CD4-positive, alpha-beta T cell treated with Interleukin-4 for 4 hours (primary cell): ENCODE measurements around the gene RRP8.

Source experiments
- DNase-seq: peaks from one replicate; pipeline ENCODE4 v3.0.0-alpha.2; 2020

Gene RRP8

DNA sequence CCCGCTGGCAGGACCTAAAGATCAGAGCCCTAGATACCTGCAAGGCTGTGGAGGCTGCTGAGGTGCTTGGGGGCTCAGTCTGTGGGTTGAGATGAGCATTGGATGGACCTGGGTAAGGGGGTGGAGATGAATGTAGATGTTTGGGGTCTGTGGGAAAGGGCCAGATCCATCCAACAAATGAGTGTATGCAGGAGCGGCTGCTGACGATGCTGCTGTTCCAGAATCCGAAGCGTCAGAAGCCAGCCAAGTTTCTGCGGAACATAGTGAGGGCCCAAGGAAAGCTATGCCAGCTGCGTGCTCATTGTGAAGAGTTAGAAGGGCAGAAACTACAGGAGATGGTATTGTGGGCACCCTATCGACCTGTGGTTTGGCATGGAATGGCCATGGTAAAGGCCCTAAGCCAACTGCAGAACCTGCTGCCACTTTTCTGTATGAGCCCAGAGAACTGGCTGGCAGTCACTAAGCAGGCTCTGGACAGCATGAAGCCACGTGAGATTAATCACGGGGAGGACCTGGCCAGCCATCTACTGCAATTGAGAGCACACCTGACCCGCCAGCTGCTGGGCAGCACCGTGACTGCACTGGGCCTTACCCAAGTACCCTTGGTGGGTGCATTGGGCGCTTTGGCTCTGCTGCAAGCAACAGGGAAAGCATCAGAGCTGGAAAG, 36.6 kb downstream of the RRP8 start:
- no peak for DNase-seq

DNA sequence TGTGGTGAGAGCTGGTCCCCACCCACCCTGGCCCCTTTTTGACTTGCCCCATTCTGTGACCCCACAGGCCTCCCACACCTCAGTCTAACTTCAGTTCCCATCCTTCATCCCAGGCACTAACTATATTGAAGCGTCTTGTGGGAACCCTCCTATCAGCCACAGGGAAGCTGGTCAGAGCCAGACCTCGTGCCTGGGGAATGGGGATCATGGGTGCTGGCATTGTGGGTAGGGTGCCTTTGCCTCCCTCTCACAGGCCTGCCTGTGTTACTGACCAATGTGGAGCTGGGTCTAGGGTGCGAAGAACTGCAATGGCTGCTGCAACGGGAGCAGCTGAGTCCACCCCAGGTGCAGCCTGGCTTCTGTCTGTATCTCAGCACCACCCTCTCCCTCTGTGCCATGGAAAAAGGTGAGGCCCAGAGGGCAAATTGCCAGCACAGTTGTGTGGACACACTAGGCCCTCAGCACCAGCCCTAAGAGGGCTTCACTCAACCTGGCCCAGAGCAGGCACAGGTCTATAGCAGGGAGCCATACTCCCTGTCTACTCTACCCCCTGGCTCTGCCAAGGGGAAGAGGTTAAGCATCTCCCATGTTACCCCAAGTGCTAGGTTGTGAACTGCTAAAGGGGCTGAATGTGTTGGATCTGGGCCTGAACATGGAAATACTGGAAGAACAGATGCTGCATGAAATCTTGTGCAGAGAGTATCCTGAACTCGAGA, 37.3 kb downstream of the RRP8 start:
- no peak for DNase-seq

DNA sequence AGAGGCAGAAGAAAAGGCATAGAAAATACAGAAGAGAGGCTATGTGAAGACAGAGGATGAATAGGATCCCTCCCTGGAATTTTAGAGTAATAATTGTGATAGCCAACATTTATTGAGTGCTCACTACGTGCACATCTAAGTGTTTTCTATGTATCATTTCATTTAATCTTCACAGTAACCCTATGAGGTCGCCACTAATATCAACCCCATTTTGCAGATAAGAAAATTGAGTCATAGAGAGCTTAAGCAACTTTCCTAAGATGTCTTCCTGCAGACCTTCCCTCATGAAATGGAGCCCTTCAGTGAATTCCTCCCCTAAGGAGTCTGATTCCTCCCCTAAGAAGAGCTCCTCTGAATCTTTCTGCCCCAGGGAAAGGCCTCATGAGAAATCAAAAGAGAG, 38.1 kb downstream of the RRP8 start:
- no peak for DNase-seq

DNA sequence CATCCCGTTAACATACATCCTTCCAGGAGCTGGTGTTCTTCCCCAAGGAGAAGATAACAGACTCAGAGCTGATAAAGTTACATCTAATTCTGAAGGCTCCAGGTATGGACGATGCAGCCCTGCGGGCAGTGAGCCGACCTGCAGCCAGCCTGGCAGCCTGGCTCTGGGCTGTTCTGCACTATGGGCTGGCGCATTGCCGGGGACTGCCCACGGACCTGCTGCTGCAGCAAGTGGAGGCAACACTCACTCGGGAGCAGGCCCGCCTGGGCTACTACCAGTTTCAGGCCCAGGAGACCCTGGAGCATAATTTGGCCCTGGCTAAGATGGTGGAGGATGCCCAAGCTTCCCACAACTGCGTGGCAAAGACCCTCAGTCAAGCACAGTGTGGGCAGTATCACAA, 39.7 kb downstream of the RRP8 start:
- DNase-seq = no peak

DNA sequence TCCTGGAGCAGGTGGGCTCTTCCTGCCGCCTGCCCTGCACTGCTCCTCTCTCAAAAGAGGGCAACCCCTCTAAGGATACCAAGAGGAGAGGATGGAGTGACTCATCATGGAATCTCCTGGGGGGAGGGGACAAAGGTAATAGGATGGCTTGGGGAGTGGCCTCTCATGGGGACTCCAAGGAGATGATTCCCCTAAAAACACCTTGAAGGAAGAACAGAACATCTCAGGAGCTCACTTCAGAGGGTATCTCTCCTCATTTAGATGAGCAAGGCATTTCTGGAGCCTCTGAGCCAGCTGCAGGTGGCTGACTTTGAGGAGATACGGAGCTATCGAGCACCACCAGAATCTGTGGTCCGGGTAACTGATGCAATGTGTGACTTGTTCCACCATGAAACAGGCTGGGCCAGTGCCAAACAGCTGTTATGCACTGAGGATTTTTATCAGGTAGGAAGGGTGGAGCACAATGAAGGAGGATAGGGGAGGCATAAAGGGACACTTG, 40.2 kb downstream of the RRP8 start:
- DNase-seq = no peak

DNA sequence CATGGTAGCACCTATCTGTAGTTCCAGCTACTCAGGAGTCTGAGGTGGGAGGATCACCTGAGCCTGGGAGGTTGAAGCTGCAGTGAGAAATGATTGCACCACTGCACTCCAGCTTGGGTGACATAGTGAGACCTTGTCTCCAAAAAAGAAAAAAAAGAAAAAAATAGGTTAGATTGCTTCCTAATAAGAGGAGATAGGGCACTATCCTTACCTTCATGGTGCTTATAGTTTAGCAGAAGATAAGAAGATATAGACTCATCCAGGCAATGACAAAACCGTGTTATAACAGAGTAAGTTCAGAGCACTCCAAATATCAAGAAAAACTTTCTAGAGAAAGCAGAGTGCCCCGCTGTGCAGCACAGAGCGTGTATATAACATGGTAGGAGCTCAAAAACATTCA, 42.1 kb downstream of the RRP8 start:
- no peak for DNase-seq

DNA sequence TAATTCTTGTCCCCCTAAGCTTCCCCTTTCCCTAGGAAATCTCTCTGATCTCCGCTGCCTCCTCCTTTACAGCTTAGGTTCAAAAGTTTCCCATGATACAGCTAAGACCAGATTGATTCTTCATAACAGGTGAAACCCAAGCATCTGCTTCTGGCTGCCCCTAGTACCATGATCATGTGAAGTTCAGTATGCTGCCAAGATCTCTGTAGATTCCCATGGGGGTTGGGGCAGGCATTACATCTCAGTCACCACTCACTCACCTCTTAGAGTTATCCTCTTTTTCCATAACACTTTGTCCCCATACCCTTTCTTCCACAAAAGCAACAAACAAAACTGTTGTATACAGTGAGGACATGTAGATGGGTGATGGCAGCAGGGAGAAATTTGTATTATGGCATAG, 44.0 kb downstream of the RRP8 start:
- DNase-seq = no peak

DNA sequence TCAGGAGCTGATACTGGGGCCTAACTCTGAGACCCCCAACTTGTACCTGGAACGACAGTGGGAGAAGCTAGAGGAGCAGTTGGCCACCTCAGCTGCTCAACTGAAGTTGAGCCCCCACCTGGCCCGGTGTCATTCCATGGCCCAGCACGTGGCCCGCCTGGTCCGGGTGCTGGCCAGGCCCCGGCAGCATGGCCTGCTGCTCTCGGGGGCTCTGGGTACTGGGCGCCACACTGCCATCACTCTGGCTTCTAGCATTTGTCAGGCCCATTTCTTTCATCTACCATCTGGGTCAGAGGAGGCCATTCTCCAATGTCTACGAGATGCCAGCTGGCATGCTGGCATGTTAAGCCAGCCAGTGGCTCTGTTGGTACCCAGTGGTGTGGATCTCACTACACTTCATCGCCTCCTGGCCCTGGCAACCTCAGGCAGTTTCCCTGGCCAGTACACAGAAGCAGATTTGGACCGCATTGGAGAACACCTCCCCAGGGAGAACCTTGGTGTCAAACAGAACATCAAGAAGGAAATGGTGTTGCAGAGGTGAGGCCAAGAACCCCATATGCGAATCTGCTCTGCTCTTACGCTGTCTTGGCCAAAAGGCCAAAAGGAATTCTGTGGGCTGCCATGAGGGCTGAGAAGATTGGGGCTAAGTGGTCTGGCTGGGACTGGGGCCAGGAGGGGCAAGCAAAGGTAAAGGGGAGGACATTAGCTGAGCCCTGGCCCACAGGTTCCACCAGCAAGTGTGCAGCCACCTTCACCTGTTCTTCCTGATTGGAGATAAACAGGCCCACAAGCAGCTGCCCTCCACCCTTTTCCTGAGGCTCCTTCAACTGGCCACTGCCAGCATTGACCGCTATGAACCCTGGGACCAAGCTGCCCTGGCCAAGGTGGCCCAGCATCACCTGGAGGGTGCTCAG, 45.4 kb downstream of the RRP8 start:
- DNase-seq = no peak

DNA sequence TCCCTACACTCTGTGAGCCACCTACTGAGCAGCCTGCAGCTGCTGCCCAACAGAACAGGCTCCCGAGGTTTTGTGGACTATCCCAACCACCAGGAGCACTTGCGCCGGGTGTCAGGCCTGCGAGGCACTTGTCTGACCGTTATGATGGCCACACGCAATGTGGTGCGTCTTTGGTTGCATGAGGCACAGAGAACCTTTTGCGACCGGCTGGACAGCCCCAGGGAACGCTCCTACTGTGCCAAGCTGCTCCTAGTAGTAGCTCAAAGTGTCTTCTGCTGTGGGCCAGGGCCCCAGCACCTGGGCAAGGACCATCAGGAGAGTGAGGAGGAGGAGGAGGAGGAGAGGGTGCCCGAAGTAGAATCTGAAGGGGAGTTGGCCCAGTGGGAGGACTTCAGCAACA, 46.4 kb downstream of the RRP8 start:
- DNase-seq = no peak

DNA sequence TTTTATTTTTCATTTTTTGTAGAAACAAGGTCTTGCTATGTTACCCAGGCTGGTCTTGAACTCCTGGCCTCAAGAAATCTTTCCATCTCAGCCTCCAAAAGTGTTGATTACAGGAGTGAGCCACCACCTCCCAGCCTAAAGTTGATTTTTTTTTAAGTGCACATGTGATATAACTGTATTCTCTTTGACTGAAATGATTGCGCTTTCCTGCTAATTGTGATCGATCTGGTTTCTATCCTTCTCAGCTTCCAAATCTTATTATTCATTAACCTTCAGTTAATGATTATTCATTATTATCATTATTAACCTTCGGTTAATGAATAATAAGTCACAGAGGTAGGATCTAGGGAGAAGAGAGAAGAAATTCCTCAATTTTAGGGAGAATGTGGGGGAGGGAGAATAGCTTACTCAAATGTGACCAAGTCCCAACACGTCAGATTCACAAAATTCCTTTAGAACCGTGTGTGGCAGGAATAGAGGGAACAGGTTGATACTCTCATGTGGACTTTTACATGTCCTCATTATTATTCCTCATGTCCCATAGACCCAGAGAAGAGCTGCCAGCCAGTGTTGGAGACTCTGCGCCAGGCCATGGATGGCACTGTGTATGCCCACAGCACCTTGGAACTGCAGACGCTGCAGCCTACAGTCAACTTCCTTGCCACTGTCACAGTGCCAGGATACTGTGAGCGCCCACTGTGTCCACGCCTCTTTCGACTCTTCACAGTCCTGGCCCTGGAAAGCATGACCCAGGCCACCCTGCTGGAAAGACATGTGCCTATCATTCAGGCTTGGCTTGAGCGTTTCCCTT, 47.1 kb downstream of the RRP8 start:
- DNase-seq = no peak

DNA sequence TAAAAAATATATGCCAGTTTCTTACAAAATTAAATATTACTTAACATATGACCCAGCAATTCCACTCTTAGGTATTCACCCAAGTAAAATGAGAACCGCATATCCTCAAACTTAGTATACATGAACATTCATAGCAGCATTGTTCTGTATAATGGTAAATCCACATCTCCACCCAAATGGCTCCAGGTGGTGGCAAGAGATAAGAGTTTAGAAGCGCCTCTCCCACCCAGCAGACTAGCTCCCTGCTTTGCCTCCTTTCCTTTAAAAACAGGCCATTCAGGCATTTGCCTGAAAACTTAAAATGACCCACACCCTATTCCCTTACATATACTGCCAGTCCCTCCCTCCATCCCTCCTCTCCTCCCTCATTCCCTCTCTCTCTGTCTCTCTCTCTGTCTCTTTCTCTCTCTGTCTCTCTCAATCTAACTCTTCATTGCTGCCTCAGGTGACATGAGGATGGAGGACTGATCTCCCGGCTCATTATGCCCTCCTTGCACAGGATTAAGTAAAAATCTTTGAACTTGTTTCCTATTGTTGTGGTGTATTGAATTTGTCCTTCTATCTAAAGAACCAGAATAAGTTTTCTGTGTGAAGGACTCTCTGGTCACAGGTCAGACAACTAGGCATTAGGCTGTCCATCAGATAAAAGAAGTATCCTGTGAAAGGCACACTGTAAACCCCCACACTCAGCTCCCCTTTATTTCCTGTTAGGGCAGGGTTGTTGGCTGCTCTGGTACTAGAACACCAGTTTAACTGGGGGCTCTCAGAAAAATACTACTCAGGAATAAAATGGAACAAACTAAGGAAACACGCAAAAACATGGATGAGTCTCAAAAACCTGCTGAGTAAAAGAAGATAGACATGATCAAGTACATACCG, 48.3 kb downstream of the RRP8 start:
- DNase-seq = no peak

DNA sequence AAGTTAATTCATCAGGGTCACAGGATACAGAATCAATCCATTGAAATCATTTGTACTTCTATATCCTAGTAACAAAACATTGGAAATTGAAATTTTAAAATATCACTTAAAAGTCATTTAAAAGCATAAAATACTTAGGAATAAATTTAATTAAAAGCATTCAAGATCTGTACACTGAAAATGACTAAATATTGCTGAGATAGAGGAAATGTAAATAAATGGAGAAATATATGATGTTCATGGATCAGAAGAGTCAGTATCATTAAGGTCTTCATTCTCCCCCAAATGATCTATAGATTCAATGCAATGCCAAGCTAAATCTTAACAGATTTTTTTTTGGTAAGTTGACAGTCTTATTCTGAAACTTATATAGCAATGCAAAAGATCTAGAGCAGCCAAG, 49.8 kb downstream of the RRP8 start:
- no peak for DNase-seq

DNA sequence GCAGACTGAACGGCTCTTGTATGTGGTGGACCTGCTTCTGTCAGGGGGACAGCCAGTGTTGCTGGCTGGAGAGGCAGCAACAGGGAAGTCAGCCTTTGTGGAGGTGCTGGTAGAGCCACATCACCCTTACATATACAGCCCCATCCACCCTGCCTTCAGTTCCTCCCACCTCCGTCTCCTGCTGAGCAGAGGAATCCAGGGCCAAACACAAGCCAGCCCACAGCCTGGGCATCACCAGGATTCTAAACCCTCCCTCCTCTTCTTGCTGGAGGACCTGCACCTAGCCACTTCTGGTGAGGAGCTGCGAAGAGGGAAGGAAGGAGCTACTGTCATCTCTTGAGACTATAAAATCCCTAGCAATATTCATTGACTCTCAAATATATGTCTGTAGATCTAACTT, 54.8 kb downstream of the RRP8 start:
- no peak for DNase-seq

DNA sequence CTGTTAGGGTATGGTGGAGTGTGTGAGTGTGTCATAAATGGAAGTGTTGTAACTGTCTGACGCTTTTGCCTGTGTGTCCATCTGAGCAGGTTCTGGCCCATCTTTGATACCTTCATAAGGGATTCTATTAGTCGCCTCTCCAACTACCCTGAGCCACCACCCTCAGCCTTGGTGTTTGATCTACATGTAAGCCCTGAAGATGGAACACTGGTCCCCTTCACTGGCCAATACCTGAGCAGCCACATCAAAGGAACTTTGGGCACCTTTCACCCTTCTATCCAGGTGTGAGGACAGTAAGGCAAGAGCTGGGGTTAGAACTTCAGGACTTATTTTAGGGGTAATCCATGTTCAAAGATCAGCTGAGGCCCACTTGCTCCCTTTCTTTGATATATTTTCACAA, 55.3 kb downstream of the RRP8 start:
- no peak for DNase-seq

DNA sequence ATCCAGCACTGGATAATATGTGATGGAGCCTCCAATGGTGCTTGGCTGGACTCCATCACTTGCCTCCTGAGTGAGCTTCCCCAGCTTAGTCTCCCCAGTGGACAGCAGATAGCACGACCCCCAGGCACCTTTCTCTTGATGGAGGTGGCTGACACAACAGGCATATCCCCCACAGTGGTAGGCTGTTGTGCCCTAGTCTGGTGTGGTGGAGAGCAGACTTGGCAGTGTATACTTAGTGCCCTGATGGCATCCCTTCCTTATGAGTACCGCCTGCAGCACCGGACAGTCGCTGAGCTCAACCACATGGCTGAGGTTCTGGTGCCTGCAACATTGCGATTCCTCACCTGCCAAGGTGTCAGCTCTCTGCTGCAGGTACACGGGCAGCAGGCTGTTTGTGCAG, 56.2 kb downstream of the RRP8 start:
- DNase-seq = no peak

DNA sequence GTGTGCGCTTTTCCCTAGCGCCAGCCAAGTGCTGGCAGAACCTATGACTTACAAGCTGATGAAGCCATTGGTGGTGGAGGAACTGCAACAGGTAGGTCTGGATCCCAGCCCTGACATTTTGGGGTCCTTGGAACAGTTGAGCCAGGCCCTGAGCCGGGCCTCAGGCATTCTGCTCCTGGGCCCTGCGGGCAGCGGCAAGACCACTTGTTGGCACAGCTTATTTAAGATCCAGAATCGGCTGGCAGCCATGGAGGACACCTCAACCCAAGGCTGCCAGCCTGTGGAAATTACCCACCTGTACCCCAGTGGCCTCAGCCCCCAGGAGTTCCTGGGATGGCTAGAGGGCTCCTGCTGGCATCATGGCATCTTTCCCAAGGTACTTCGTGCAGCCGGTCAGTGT, 56.7 kb downstream of the RRP8 start:
- DNase-seq = no peak

DNA sequence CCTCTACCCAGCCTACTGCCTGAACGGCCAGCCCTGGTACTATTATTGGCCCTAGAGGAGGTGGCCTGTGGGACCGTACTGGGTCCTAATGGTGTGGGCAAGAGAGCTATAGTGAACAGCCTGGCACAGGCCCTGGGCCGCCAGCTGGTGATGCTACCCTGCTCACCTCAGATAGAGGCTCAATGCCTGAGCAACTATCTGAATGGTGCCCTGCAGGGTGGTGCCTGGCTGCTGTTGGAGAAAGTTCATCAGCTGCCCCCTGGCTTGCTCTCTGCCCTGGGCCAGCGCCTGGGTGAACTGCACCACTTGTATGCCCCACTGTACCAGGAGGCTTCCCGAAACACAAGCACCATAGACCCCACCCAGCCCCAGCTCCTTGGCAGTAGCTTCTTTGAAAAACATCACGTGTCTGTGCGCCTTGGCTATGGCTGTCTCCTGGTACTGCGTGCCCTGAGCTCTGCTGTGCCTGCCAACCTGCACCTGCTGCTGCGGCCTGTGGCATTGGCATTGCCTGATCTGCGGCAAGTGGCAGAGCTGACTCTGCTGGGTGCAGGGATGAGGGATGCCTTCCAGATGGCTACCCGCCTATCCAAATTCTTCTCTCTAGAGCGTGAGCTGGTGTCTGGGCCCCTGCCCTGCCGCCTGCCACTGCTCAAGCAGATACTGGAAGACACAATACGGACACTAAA, 57.4 kb downstream of the RRP8 start:
- no peak for DNase-seq
